Astrocyte (in vitro differentiated cells and primary cell): ENCODE results near the gene ERICH6.

ENCODE experiments used
- CTCF ChIP-seq: IDR thresholded peaks from 2 replicates; pipeline ENCODE4 v1.5.1; 2011; ENCODE audit warnings: low read depth, mild to moderate bottlenecking, inconsistent platforms, low read length, moderate library complexity; ENCODE audit not compliant: insufficient read depth
- EZH2 ChIP-seq: IDR thresholded peaks from 2 replicates; pipeline ENCODE4 v1.6.1; 2012; ENCODE audit warnings: mild to moderate bottlenecking, low read length, inconsistent platforms; ENCODE audit not compliant: insufficient read depth

GRCh38 chr3:150662410-150663200, 41.1 kb downstream of the ERICH6 start:
- TF ChIP-seq CTCF, result no peak
- TF ChIP-seq EZH2, result no peak
